Neutrophil (primary cell): Measurements from ENCODE around the gene GRSF1.

ENCODE experiments used
- H3K27ac ChIP-seq: fragments of 200-600 bp; sonication (generic); 2 replicates; pipeline ENCODE4 v1.5.1; 2016; ENCODE audit warnings: mild to moderate bottlenecking, moderate library complexity
- H3K27me3 ChIP-seq: fragments of 200-600 bp; sonication (generic); 2 replicates; pipeline ENCODE4 v1.6.0; 2016; ENCODE audit warnings: mild to moderate bottlenecking
- H3K36me3 ChIP-seq: fragments of 200-600 bp; sonication (generic); 2 replicates; pipeline ENCODE4 v1.5.1; 2017
- H3K4me1 ChIP-seq, 2 experiments: fragments of 200-600 bp in 1 of 2; sonication (generic) in 1 of 2; 1 replicate in 1 of 2; 2 replicates in 1 of 2; pipeline versions ENCODE4 v1.5.1 to v1.6.1; 2013 to 2016; ENCODE audit warnings: low read depth in 1 of 2, low read length in 1 of 2, mild to moderate bottlenecking in 1 of 2, moderate library complexity in 1 of 2; ENCODE audit not compliant: control insufficient read depth in 1 of 2, insufficient read depth in 1 of 2
- H3K4me3 ChIP-seq, 2 experiments: fragments of 200-600 bp in 1 of 2; sonication (generic) in 1 of 2; 1 replicate in 1 of 2; 2 replicates in 1 of 2; pipeline ENCODE4 v1.5.1; 2013 to 2016; ENCODE audit warnings: low read depth in 1 of 2, low read length in 1 of 2, mild to moderate bottlenecking in 1 of 2, moderate library complexity in 1 of 2
- H3K9me3 ChIP-seq: fragments of 200-600 bp; sonication (generic); 2 replicates; pipeline ENCODE4 v1.5.1; 2016
- TF ChIP-seq, protein P1 (sequence below): fragments of 200-600 bp; sonication (generic); IDR thresholded peaks from 2 replicates; pipeline ENCODE4 v1.5.1; 2016; ENCODE audit warnings: antibody characterized with exemption

GRSF1 gene

GRCh38 chr4:70873216-70873615, 33.5 kb upstream of the GRSF1 start:
- TF ChIP-seq, protein P1, sequence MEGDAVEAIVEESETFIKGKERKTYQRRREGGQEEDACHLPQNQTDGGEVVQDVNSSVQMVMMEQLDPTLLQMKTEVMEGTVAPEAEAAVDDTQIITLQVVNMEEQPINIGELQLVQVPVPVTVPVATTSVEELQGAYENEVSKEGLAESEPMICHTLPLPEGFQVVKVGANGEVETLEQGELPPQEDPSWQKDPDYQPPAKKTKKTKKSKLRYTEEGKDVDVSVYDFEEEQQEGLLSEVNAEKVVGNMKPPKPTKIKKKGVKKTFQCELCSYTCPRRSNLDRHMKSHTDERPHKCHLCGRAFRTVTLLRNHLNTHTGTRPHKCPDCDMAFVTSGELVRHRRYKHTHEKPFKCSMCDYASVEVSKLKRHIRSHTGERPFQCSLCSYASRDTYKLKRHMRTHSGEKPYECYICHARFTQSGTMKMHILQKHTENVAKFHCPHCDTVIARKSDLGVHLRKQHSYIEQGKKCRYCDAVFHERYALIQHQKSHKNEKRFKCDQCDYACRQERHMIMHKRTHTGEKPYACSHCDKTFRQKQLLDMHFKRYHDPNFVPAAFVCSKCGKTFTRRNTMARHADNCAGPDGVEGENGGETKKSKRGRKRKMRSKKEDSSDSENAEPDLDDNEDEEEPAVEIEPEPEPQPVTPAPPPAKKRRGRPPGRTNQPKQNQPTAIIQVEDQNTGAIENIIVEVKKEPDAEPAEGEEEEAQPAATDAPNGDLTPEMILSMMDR = no peak
- no peaks in the 10 kb centered on the region for H3K9me3 ChIP-seq
- H3K36me3 ChIP-seq = no peaks in the 10 kb centered on the region
- no peak overlapping the region for H3K27ac ChIP-seq
- no peaks in the 10 kb centered on the region for H3K4me1 ChIP-seq
- H3K27me3 ChIP-seq = no peaks in the 10 kb centered on the region
- no peak overlapping the region for H3K4me3 ChIP-seq

- H3K36me3 ChIP-seq = no peaks in the 10 kb centered on the region
- H3K27me3 ChIP-seq = no peaks in the 10 kb centered on the region
- TF ChIP-seq, protein P1 = no peak
- no peaks in the 10 kb centered on the region for H3K9me3 ChIP-seq
- no peak overlapping the region for H3K4me3 ChIP-seq
- no peak overlapping the region for H3K27ac ChIP-seq
- H3K4me1 ChIP-seq = no peaks in the 10 kb centered on the region
Observed at GRCh38 chr4:70868778-70869177, 29.1 kb upstream of the GRSF1 start.

- Histone ChIP-seq H3K9me3 (no peaks in the 10 kb centered on the region), H3K4me3 (no peak overlapping the region)
- TF ChIP-seq, protein P1 = no peak
Observed at GRCh38 chr4:70863099-70863790, 23.6 kb upstream of the GRSF1 start.

GRCh38 chr4:70859066-70859465, 19.4 kb upstream of the GRSF1 start:
- Histone ChIP-seq H3K4me3 (no peak overlapping the region), H3K9me3 (no peaks in the 10 kb centered on the region), H3K4me1 (no peaks in the 10 kb centered on the region), H3K36me3 (no peaks in the 10 kb centered on the region), H3K27ac (no peak overlapping the region), H3K27me3 (no peaks in the 10 kb centered on the region)
- TF ChIP-seq, protein P1 = no peak

More at GRCh38 chr4:70863099-70863790, 23.6 kb upstream of the GRSF1 start:
- Histone ChIP-seq H3K4me1 (no peaks in the 10 kb centered on the region), H3K36me3 (no peaks in the 10 kb centered on the region), H3K27me3 (no peaks in the 10 kb centered on the region), H3K27ac (no peak overlapping the region)

- no peaks in the 10 kb centered on the region for H3K27me3 ChIP-seq
- TF ChIP-seq, protein P1 = no peak
- no peak overlapping the region for H3K4me3 ChIP-seq
- no peaks in the 10 kb centered on the region for H3K9me3 ChIP-seq
- no peaks in the 10 kb centered on the region for H3K36me3 ChIP-seq
- H3K4me1 ChIP-seq = no peaks in the 10 kb centered on the region
- no peak overlapping the region for H3K27ac ChIP-seq
Observed at GRCh38 chr4:70858454-70858853, 18.8 kb upstream of the GRSF1 start.
